ENCODE results near the gene PDE4C.
A peak's percentile ranks its signal among the peaks of the same experiment; 100 is the strongest.

The PDE4C gene

DNA sequence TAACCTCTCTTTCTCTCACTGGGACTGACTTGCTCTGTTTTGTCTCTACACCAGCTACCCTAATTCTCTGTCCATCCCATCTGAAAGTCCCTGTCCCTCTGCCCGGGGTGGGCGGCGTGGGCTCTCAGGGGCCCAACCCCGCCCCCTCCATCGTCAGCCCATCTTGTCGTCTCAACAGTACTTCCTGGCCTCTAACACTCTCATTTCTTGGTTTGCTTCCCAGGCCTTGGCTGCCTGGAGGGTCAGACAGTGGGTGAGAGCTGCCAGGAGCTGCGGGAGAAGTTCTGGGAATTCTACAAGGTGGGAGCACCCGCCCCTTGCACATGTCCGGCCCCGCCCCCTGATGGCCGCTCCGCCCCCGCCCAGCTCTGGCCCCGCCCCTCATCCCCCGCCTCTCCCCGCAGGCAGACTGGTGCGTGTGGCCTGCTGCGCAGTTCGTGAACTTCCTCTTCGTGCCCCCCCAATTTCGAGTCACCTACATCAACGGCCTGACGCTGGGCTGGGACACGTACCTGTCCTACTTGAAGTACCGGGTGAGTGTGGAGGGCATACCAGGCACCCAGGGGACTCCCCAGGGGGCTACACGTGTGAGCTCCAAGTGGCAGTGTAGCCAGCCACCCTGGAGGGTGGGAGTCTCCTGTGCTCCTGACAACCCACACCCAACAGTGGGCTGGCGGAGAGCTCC lies 31.5 kb downstream of the PDE4C start:
- DNase-seq, result peak in 1 of 2 donors; percentile 27

GRCh38 chr19:18194181-18194530 lies 32.1 kb downstream of the PDE4C start:
- DNase-seq, result no peak

DNA sequence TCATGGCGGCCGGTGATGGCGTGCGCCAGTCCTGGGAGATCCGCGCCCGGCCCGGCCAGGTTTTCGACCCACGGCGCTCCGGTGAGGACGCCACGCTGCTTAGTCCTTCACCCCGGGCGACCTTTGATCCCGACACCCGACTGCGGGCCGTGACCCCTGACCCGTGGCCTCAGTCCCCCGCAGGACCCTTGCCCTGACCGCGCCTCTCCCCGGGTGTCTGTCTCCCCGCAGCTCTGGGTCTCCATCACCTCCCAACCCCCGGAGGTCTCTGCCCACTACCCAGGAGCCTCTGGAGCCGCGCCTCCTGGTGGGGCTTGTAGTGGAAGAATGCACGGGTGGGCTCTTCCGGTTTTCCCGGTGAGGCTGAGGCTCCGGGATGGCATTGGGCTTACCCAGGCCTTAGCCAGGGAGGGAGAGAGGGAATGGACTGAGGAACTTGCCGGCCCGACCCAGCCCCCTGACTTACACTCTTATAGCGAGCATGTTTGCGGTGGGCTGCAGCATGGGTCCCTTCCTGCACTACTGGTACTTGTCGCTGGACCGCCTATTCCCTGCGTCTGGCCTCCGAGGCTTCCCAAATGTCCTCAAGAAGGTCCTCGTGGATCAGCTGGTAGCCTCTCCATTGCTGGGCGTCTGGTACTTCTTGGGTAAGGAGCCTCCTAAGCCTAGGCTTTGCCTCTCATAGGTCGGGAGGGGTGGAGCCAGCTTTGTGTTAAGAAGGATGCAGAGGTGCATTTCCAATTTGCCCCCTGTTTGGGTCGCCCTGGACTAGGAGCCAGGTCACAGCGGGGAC lies 32.7 kb downstream of the PDE4C start:
- no peak for DNase-seq

DNA sequence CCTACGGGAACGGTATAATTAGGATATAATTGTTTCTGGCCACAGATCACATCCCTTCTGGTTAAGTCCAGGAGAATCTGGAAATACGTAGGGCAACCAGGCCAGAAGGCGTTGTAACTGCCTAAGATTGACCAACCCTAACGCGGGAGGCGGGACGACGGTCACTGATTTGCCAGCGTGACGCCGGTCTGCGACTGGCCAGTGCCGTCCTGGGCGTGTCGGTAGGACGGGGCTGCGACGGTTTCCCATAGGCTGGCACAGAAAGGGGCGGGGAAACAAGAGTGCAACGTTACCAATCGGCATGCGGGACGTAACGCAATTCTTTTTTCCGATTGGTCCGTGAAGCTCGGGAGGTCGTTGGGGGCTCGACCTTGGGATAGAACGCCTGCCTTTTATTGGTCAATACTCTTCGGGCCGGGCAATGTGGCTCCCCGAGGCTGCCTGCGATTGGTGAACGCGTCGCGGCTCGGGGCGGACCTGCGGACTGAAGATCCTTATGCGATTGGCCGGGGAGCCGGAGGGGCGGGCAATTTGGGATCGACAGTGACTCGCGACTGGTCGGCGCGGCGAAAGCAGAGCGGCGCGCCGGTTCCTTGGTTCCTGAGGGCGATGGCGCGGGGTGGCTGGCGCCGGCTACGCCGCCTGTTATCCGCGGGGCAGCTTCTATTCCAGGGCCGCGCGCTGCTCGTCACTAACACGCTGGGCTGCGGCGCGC lies 33.4 kb downstream of the PDE4C start, which contains the start of gene MPV17L2:
TSS of gene MPV17L2 (plus strand) at position 546 of the 715 bp plus-strand sequence. CDS start at position 610, 64 bp downstream.
- peak; percentile 97 to 99 for DNase-seq

DNA sequence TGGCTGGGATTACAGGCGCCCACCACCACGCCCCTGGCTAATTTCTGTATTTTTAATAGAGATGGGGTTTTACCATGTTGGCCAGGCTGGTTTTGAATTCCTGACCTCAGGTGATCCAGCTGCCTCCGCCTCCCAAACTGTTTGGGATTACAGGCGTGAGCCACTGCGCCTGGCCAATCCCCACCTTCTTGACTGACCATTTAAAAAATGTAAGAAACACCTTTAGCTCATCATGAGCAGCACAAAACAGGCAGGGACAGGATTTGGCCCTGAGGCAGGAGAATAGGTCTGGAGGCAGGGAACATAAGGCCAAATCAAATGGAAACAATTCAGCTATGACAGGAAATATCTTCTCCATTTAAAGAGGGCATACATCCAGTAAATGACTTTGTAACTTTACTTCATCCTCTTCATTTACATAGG lies 34.6 kb downstream of the PDE4C start:
- DNase-seq, result no peak

DNA sequence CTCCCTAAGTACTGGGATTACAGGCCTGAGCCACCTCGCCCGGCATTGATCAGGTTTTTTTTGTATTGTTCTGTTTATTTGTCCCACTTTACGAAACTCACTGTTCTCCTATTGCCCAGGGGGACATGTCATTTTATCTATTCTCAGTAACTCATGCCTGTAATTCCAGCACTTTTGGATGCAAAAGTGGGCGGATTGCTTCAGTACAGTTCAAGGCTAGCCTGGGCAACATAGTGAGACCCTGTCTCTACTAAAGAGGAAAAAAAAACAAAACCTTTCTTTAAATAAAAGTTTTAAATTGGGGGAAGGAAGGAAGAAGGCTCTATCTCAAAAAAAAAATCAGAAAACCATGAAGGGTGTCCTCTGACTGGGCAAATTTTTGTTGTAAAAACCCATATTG lies 36.0 kb downstream of the PDE4C start:
- no peak for DNase-seq

- no peak for DNase-seq
These were observed 40.7 kb downstream of the PDE4C start for GRCh38 chr19:18185538-18185937.

DNA sequence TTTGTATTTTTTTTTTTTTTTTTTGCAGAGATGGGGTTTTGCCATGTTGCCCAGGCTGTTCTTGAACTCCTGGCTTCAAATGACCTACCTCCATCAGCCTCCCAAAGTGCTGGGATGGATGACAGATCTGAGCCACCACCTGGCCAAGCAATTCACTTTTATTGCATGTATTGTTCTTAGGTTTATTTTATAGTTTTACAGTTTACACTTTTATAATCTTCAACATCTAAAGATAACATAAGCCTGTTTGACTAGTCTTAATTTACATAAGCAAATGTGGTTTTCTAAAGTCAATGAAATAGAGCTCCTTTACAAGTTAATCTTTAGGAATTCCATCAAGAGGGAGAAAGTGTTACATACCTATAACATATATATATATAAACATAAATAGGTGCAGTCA lies 42.7 kb downstream of the PDE4C start:
- DNase-seq, result no peak

DNA sequence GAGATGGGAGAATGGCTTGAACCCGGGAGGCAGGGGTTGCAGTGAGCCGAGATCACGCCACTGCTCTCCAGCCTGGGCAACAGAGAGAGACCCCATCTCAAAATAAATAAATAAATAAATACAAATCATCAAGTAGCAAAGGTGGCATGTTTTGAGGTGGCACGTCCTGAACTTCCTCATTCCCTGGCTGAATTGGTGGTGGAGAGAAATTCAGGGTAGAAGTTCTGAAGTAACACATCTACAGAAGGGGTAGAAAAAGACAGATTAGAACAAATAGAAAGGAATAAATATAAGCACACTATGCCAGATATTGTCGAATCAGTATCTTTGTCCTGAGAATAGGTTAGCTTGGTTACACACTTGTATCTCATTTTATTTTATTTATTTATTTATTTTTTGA lies 46.3 kb downstream of the PDE4C start:
- no peak for DNase-seq

- no peak for DNase-seq
These were observed 49.6 kb downstream of the PDE4C start for GRCh38 chr19:18176367-18177310.

DNA sequence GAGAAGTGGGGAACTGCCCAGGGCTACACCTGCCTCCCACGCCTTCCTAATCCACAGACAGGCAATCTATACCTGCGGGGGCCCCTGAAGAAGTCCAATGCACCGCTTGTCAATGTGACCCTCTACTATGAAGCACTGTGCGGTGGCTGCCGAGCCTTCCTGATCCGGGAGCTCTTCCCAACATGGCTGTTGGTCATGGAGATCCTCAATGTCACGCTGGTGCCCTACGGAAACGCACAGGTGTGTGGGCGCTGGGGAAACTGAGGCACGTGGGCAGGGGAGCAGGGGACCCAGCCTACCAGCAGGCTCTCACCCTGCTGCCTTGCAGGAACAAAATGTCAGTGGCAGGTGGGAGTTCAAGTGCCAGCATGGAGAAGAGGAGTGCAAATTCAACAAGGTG lies 51.3 kb downstream of the PDE4C start:
- DNase-seq, result no peak
